BJ (cell line): Measurements from ENCODE around the gene PCGF3. TPM values are rescaled to one million over a fixed set of nuclear protein-coding genes. Genes with fewer than 3 reads are reported as not detected.

Experiments used
- CTCF ChIA-PET: fragments of 350-600 bp; formaldehyde crosslinking; extraction: SDS; loops from one replicate; lab custom pipeline; 2021; ENCODE audit warnings: antibody characterized with exemption, inconsistent platforms; lab: Yijun Ruan, JAX
- POLR2A ChIA-PET: fragments of 300-600 bp; sonication (Branson Sonifier 250); formaldehyde crosslinking; extraction: SDS; loops from one replicate; lab custom pipeline; 2021; ENCODE audit warnings: antibody characterized with exemption; lab: Charles Lee
- DNase-seq: peaks from one replicate; pipeline ENCODE4 v3.0.0-alpha.2; 2011; ENCODE audit warnings: low read depth
- H3K27me3 ChIP-seq: 2 replicates; pipeline ENCODE4 v1.6.0; 2011; ENCODE audit warnings: low read length; ENCODE audit not compliant: control insufficient read depth, insufficient read depth
- H3K36me3 ChIP-seq: 2 replicates; pipeline ENCODE4 v1.5.1; 2011; ENCODE audit warnings: low read length; ENCODE audit not compliant: control insufficient read depth, insufficient read depth
- H3K4me3 ChIP-seq: 2 replicates; pipeline ENCODE4 v1.5.1; 2011; ENCODE audit warnings: low read depth, mild to moderate bottlenecking, control low read depth, low read length
- polyA plus RNA-seq: library from polyadenylated mRNA; depleted of rRNA; stranded (reverse); fragments of >200 nt; gene quantifications from 2 replicates; pipeline ENCODE4 v1.2.3, GENCODE V29; 2011
- TF ChIP-seq, protein P1 (sequence below): IDR thresholded peaks from 2 replicates; pipeline ENCODE4 v1.5.1; 2011; ENCODE audit warnings: low read depth, mild to moderate bottlenecking, control low read depth, inconsistent platforms, low read length, moderate library complexity; ENCODE audit not compliant: insufficient read depth

PCGF3 gene
- polyA plus RNA-seq, 1 experiment, result 37.6 TPM

DNA sequence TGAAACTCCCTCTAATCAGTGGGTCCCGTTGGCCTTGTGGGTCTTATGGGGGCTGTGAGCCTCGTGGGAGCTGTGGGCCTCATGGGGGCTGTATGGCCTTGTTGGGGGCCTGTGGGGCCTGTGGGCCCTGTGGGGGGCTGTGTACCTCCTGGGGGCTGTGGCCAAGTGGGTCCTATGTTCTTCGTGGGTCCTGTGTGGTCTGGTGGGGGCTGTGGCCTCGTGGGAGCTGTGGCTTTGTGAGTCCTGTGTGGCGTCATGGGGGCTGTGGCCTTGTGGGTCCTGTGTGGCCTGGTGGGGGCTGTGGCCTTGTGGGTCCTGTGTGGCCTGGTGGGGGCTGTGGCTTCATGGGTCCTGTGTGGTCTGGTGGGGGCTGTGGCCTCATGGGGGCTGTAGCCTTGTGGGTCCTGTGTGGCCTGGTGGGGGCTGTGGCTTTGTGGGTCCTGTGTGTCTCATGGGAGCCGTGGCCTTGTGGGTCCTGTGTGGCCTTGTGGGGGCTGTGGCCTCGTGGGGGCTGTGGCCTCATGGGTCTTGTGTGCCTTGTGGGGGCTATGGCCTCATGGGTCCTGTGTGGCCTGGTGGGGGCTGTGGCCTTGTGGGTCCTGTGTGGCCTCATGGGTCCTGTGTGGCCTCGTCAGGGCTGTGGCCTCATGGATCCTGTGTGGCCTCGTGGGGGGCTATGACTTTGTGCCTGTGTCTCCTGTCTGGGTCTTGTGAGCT lies 7.4 kb downstream of the PCGF3 start:
- H3K27me3 ChIP-seq, result no peaks in the 10 kb centered on the region
- ChIA-PET CTCF (interaction anchor here (1.5 kb wide), 1 partner anchor 12 kb away, joined by 3 read pairs; no protein-coding TSS in a partner anchor), POLR2A (no interaction called here)
- TF ChIP-seq, protein P1, sequence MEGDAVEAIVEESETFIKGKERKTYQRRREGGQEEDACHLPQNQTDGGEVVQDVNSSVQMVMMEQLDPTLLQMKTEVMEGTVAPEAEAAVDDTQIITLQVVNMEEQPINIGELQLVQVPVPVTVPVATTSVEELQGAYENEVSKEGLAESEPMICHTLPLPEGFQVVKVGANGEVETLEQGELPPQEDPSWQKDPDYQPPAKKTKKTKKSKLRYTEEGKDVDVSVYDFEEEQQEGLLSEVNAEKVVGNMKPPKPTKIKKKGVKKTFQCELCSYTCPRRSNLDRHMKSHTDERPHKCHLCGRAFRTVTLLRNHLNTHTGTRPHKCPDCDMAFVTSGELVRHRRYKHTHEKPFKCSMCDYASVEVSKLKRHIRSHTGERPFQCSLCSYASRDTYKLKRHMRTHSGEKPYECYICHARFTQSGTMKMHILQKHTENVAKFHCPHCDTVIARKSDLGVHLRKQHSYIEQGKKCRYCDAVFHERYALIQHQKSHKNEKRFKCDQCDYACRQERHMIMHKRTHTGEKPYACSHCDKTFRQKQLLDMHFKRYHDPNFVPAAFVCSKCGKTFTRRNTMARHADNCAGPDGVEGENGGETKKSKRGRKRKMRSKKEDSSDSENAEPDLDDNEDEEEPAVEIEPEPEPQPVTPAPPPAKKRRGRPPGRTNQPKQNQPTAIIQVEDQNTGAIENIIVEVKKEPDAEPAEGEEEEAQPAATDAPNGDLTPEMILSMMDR, result no peak
- H3K4me3 ChIP-seq, result no peak overlapping the region
- H3K36me3 ChIP-seq, result peaks cover 9% of the 10 kb centered on the region
- no peak for DNase-seq

DNA sequence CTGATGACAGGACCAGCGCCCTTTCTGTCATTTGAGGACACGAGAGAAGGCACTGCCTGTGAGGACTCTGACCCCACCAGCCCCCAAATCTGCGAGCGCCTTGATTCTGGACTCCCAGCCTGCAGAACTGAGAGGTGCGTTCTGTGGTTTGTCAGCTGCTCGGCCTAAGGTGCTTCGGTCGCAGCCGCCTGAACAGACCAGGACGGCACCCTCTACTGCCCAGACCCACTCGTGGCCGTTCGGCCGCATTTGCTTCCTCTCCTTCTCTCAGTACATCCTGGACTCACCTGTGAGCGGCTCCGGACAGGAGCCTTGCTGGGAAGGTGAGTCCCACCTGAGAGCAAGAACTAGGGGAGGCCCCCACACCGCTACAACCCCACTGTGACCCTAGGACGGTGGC lies 8.5 kb downstream of the PCGF3 start:
- no peaks in the 10 kb centered on the region for H3K27me3 ChIP-seq
- ChIA-PET CTCF (interaction anchor here (1.5 kb wide), 1 partner anchor 11 kb away, joined by 3 read pairs; no protein-coding TSS in a partner anchor), POLR2A (no interaction called here)
- no peak for DNase-seq
- no peak overlapping the region for H3K4me3 ChIP-seq
- TF ChIP-seq, protein P1, result no peak
- peaks cover 7% of the 10 kb centered on the region for H3K36me3 ChIP-seq

DNA sequence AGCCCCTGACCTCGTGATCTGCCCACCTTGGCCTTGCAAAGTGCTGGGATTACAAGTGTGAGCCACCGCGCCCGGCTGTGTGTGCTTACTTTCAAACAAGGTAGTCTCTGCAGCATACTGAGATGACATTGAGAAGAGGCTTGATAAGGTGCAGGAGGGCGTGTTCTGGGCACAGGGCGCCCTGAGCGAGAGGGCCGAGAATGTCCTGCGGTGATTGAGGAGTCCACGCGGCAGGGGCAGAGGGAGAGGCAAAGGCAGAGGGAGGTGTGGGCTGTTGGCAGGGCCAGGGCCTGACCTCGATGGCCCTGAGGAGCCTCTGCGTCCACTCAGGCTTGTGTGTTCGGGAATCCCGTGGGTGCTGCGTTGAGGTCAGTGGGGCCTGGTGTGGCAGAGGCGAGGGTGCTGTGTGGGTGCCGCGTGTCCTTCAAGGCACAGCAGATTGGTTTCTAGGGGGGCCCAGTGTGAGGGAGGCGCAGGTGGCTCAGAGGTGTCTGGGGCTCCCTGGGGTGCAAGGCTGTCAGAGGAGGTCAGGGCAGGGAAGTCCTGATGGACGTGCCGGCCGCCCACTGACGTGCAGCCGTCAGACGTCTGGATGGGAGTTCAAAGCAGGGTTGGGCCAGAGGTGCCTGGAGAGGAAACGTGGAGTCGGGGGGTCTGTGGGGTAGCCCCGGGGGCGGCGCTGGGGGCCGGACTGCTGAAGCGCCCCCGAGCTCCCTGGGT lies 12.1 kb downstream of the PCGF3 start:
- DNase-seq, result no peak
- TF ChIP-seq, protein P1, result no peak
- CTCF ChIA-PET, result no interaction called here
- Histone ChIP-seq H3K4me3 (no peak overlapping the region), H3K27me3 (no peaks in the 10 kb centered on the region), H3K36me3 (peaks cover 9% of the 10 kb centered on the region)
- POLR2A ChIA-PET, result no interaction called here

- H3K4me3 ChIP-seq, result no peak overlapping the region
- TF ChIP-seq, protein P1, result no peak
- POLR2A ChIA-PET, result no interaction called here
- CTCF ChIA-PET, result no interaction called here
- no peak for DNase-seq
- H3K27me3 ChIP-seq, result no peaks in the 10 kb centered on the region
- peaks cover 10% of the 10 kb centered on the region for H3K36me3 ChIP-seq
These were observed 12.8 kb downstream of the PCGF3 start for GRCh38 chr4:718460-718859.

DNA sequence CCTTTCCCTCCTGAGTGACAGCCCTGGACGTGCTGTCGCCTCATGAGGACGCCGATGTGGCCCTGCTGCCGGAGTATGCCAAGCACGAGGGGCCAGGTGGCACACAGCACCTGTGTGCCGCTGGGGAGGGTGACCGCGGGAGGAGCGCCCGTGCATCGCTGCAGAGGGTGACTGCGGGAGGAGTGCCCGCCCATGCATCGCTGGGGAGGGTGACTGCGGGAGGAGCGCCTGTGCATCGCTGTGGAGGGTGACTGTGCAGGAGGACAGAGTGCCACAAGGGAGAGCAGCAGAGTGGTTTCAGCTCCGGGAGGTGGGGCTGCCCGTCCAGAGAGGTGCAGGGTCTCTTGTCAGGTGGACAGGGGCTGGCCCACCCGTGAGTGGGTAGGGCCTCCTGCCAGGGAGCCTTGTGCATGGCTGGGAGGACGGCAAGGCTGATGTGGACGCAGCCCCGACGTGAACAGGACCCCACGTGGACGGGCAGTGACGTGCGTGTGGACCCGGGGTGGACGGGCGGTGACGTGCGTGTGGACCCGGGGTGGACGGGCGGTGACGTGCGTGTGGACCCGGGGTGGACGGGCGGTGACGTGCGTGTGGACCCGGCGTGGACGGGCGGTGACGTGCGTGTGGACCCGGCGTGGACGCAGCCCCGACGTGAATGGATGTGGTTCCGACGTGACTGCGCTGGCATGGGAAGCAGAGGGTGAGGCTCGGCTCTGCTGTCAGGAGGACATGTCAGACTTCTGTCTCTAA lies 14.7 kb downstream of the PCGF3 start:
- Histone ChIP-seq H3K4me3 (no peak overlapping the region), H3K27me3 (no peaks in the 10 kb centered on the region), H3K36me3 (peaks cover 12% of the 10 kb centered on the region)
- ChIA-PET CTCF (no interaction called here), POLR2A (no interaction called here)
- no peak for DNase-seq
- TF ChIP-seq, protein P1, result no peak
